OCI-M2 (cell line): ENCODE data around the gene MBD3L4.
"Not testable (repeated sequence)": the region's sequence is repeated elsewhere in the genome, so short reads cannot be mapped to it uniquely, and the experiment has no call there.

Experiments used
- DNase-seq: peaks from one replicate; lab custom pipeline; 2025; ENCODE audit not compliant: unreplicated experiment; lab: John Stamatoyannopoulos, UW

The MBD3L4 gene

GRCh38 chr19:7051421-7051820 is 11.4 kb upstream of the MBD3L4 start:
- not testable (repeated sequence) for DNase-seq

DNA sequence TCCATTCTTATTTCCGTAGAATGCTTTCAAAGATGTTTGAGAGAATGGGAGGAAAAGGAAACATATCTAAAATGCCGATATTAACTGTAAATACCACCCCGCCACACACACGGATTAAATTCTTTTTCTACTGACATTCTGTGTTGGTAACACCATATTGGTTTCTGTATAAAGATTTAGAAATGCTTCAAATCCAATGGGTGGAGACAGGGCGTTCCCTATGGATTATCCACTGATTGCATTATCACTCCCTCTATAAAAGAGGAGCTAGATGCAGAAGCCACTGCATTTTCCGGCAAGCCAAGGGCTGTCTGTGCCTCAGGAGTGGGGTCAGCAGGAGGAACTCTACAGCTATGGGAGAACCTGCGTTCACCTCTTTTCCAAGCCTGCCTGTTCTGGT is 9.0 kb upstream of the MBD3L4 start, which contains the start of gene MBD3L2:
Gene MBD3L2 (plus strand): TSS at position 301 of the 400 bp plus-strand sequence. CDS start 53 bp downstream, at position 354.
- not testable (repeated sequence) for DNase-seq

GRCh38 chr19:7041563-7041962 is 1.6 kb upstream of the MBD3L4 start:
- DNase-seq = not testable (repeated sequence)

DNA sequence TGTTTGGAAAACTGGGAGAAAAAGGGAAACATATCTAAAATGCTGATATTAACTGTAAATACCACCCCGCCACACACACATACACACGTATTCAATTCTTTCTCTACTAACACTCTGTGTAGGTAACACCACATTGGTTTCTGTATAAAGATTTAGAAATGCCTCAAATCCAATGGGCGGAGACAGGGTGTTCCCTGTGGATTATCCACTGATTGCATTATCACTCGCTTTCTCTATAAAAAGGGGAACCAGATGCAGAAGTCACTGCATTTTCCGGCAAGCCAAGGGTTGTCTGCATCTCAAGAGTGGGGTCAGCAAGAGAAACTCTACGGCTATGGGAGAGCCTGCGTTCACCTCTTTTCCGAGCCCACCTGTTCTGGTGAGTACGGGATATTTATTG is 9.7 kb downstream of the MBD3L4 start, which contains the start of gene MBD3L5:
Gene MBD3L5 (plus strand): TSS at position 301 of the 400 bp plus-strand sequence. CDS start 34 bp downstream, at position 335.
- DNase-seq = not testable (repeated sequence)

DNA sequence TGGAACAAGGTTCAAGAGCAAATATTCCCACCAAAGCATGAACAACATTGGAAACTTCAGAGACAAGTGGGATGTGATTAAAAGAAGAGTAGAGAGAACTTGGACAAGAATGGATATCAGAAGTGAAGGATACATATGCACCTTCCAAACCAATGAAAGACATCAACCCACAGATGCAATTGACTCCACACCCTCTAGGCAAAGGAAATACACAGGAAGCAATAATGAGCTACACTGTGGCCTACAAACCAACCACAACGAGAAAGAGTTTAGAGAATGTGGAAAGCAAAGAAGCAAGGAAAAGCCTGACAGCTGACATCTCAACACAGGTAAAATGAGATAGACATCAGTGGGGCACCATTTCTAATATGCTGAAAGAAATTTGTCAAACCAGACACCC is 11.2 kb downstream of the MBD3L4 start:
- DNase-seq = not testable (repeated sequence)

DNA sequence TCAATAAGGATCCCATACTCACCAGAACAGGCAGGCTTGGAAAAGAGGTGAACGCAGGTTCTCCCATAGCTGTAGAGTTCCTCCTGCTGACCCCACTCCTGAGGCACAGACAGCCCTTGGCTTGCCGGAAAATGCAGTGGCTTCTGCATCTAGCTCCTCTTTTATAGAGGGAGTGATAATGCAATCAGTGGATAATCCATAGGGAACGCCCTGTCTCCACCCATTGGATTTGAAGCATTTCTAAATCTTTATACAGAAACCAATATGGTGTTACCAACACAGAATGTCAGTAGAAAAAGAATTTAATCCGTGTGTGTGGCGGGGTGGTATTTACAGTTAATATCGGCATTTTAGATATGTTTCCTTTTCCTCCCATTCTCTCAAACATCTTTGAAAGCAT is 18.6 kb downstream of the MBD3L4 start, which contains the start of gene MBD3L2B:
Gene MBD3L2B (minus strand): TSS at position 101 of the 400 bp plus-strand sequence. CDS start 34 bp downstream, at position 67.
- not testable (repeated sequence) for DNase-seq

DNA sequence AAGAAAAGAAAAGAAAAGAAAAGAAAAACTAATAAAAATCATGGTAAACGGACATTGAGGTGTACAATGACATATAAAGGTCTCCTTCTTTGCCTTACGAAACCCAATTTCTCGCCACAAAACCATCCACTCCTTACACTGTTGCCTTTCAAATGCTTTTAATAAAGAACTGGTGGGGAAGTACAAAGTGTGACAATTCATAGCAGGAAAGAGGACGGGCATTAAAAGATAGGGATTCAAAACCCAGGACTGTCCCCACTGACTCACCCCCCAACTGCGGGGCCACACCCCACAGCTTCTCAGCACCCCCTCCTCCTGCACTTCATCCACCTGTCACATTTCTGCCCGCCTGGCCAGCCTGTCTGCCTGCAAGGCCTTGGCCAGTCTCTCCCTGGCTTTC is 21.2 kb downstream of the MBD3L4 start:
- DNase-seq = no peak

GRCh38 chr19:7013678-7014077 is 26.3 kb downstream of the MBD3L4 start:
- no peak for DNase-seq

- no peak for DNase-seq
These were observed 29.0 kb downstream of the MBD3L4 start for GRCh38 chr19:7010722-7011593.

DNA sequence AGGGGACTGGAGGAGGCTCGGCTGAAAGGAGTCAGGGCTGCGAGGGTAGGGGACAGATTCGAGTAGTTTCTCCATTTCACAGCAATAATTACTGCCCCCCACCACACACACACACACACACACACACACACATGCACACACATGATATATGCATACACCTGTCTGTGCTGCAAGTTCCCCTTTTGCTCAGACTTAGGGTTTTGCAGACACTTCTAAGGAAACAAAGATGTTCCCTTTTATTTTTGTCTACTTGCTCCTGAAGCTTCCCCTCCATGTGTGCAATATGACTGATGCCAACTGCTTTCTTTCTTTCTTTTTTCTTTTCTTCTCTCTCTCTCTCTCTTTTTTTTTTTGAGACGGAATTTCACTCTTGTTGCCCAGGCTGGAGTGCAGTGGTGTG is 32.1 kb downstream of the MBD3L4 start:
- no peak for DNase-seq

- DNase-seq = no peak
These were observed 33.8 kb downstream of the MBD3L4 start for GRCh38 chr19:7006135-7006704.

DNA sequence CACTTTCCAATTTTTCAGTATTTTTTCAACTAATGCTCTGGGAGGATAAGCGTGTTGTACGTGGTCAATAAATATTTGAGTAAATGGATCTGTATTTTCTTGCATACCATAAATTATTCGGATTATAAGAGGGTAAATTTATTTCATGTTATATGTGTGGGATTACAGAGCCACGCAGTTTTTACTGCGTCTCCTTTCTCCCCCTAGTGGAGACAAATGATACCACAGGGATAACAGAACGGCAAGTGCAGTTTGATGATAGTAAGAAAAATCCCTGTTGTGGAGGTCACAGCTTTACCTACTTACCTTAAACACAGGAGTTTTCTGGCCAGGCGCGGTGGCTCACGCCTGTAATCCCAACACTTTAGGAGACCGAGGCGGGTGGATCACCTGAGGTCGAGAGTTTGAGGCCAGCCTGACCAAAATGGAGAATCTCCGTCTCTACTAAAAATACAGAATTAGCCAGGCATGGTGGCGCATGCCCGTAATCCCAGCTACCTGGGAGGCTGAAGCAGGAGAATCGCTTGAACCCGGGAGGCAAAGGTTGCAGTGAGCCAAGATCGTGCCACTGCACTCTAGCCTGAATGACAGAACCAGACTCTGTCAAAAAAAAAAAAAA is 35.6 kb downstream of the MBD3L4 start:
- DNase-seq = no peak

GRCh38 chr19:7000816-7001215 is 39.2 kb downstream of the MBD3L4 start:
- no peak for DNase-seq

DNA sequence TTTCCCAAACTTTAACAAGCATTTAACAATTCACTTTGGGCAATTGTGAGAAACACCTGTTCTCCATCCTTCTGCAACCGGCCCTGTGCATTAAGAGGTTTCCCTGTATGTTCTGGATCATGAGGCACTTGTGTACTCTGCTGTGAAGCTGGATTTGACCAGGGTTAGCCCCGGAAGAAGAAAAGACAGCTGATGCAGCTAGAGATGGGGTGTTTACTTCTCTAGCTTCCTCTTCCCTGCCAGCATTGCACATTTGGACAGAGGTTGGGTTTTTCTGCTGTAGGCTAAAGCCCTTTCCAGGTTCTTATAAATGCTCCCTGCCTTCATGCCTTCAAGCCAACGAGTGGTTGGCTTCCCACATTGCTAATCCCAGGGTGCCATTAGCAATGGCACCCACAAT is 39.6 kb downstream of the MBD3L4 start:
- DNase-seq = no peak

- DNase-seq = no peak
These were observed 40.0 kb downstream of the MBD3L4 start for GRCh38 chr19:6999933-7000332.

DNA sequence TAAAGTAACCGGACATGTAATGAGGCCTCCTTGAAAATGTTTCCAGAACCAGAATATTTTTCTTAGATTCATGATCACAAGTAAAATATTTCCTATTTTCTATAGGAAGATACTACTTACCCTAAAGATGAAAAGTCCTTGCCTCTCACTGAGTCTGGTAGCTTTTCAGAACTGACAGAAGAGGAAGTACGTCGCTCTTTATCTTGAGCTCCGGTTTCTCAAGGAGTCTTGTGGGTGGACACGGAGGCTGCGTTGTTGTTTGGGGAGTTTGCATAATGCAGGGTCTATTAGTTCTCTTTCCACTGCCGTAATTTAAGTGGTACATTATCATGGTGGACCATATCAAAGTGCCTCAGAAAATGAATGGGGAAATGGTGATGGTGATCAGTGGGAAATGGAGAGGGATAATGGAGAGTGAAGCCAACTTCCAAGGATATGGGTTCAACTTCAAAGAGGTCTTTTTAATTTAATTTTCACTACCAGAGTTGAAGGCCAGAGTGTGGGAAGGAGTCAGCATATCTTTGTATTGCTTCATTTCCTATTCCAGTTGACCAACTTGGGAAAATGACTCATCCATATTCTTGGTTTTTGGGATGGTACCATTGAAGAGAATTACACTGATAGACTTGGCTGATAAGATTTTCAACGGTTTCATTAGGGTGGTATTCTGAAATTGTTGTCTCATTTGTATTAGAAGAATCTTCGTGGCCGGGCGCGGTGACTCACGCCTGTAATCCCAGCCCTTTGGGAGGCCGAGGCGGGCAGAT is 42.1 kb downstream of the MBD3L4 start:
- peak; percentile 15 for DNase-seq

DNA sequence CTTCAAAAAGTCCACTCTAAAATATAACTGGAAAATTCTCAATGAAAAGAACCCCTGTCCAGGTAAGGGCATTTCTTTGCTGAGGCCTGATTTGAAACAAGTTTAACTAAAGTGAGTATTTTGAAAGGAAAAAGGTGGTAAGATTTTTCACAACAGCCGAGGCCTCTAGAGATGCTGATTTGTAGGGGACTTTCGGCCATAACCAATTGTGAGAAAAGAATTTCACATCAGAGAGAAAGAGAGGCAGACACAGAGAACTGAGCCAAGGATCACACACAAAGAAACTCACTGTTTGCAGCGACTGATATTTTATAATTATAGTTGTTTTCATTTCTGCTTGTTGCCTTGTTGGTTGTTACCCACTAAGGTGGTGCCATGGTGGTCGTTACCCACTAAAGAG is 43.2 kb downstream of the MBD3L4 start:
- DNase-seq = no peak

DNA sequence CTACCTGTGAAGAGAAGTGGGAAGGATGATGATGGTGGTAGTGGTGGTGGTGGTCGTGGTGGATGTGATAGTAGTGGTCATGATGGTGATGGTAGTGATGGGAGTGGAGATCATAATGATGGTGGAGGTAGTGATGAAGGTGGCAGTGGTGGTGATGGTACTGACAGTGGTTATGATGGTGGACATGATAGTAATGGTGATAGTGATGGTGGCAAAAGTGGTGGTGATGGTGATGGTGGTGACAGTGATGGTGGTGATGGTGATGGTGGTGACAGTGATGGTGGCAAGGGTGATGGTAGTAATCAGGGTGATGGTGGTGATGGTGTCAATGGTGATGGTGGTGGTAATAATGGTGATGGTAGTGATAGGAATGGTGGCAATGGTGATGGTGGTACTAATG is 44.9 kb downstream of the MBD3L4 start:
- no peak for DNase-seq

DNA sequence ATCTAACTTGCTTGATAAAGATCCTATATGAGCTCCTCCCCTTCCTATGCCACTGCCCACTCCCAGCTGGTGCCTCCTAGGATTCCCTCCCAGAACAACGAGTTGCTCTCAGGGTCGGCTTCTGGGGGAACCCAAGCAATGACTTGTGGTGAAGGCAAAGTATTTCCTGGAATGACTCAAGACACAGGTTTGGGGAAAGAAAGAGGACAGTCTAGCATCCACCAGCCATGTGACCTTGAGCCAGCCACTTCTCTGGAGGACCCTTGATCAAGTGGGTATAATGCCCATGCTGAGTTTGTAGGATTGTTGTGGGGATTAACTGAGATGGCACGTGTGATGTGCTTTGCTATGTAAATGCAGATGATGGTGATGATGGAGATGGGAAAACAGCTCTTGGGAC is 51.7 kb downstream of the MBD3L4 start:
- DNase-seq = no peak

DNA sequence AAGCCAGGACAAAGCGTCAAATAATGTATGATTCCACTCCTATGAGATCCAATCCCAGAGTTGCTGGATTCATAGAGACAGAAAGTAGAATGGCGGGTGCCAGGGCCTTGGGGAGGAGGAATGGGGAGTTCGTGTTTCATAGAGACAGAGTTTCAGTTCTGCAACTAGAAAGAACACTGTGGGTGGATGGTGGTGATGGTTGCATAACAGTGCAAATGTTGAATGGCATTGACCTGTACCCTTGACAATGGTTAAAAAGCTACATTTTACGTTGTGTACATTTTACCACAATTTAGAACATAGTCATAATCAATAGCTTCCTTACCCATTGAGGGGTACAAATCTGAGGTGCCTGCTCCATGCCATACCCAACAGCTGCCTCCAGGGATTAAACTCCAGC is 52.1 kb downstream of the MBD3L4 start:
- DNase-seq = no peak
